NCI-H69 (cell line): ENCODE results near the gene PHF23.
"Not testable (repeated sequence)": the region's sequence is repeated elsewhere in the genome, so short reads cannot be mapped to it uniquely, and the experiment has no call there.

ENCODE experiments used
- DNase-seq: peaks from one replicate; lab custom pipeline; 2025; lab: John Stamatoyannopoulos, UW

Gene PHF23

GRCh38 chr17:7258731-7259554, 19.7 kb upstream of the PHF23 start:
- no peak for DNase-seq

- no peak for DNase-seq
Measured at GRCh38 chr17:7256766-7257456, 17.7 kb upstream of the PHF23 start.

DNA sequence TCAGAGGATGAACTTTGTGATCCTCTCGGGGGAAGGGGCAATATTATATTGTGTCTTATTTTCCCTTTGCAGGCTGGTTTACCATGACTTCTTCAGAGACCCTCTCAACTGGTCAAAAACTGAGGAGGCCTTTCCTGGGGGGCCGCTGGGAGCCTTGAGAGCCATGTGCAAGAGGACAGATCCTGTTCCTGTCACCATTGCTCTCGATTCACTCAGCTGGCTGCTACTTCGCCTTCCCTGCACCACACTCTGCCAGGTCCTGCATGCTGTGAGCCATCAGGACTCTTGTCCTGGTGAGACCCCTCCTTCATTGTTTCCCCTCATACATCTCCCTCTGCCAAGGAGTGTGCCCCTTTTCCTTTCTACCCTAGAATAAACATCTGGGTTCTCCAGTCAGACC, 15.3 kb upstream of the PHF23 start:
- DNase-seq, result no peak

GRCh38 chr17:7253082-7253481, 13.8 kb upstream of the PHF23 start:
- DNase-seq, result no peak

- peak; percentile 91 for DNase-seq
Measured at GRCh38 chr17:7252176-7253043, 13.2 kb upstream of the PHF23 start, which contains the start of gene ELP5. Gene ELP5, plus strand, starts transcription at chr17:7252215. Its CDS starts 336 bp downstream, at chr17:7252551.

DNA sequence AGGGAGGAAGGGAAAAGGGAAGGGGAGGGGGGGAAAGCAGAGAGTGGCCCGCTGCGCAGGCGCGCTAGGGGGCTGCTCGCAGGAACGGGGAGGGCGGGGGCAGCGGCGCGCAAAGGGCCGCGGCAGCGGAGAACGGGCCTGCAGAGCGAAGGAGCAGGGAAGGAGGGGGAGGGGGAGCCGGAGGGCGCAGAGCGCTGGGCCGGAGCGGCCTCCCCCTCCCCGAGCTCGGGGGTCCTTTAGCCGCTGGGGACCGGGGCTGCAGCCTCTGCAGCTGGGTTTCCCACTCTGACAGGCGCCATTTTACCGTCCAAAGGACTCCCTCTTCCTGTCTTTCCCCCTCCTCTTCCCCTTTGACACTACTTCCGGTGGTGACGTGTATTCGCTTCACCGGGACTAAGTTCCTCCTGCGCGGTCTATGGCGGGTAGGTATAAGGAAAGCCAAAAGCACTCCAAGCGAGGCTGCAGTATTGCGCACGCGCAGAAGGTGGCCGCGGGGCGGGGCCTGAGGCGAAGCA, 12.5 kb upstream of the PHF23 start, which contains the start of gene CTDNEP1:
Gene CTDNEP1 (minus strand): TSS at position 74 of the 515 bp plus-strand sequence. CDS start 438 bp downstream, outside the sequence.
- DNase-seq, result peak; percentile 97

- DNase-seq, result no peak
Measured at GRCh38 chr17:7250695-7251627, 11.7 kb upstream of the PHF23 start.

GRCh38 chr17:7249830-7250229, 10.6 kb upstream of the PHF23 start:
- DNase-seq, result no peak

DNA sequence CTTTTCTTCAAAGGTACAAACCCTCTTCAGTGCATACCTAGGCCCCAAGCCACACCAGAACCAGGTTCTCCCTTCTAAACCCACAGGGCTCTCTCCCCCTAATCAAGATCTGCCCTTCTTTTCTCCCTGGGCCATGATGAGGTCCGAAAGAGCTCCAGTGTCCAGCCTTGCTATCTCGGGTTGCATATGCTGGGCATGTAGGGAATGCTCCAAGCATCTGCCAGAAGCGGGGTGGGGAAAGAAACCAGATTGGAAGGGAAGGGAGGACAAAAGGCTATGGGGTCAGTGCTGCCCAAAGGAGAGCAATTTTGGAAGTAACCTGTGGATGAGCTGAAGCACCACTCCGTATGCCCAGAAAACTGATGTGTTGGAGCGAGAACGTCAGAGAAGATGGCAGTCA, 10.0 kb upstream of the PHF23 start:
- no peak for DNase-seq

DNA sequence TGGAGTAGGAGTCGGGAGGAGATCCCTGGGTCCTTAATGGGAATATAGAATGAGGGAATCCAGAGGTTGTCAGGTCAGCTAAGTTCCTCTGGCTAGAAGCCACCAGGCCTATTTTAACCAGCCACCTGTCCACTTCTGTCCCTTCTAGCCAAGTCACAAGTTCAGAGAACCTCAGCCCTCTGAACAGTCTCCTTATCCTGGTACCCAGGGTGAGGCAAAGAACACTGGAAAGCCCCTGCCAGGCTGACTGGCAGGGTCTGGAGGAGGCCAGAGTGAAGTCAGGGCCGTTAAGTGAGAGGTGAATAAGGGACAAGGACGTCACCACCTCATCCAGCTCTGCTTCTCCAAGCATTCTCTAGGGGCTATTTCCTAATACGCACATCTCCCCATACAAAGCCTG, 9.5 kb upstream of the PHF23 start:
- DNase-seq, result no peak

GRCh38 chr17:7246779-7247178, 7.5 kb upstream of the PHF23 start:
- no peak for DNase-seq

- DNase-seq, result not testable (repeated sequence)
Measured at GRCh38 chr17:7243838-7244237, 4.6 kb upstream of the PHF23 start.

- no peak for DNase-seq
Measured at GRCh38 chr17:7243453-7243729, 4.1 kb upstream of the PHF23 start.

DNA sequence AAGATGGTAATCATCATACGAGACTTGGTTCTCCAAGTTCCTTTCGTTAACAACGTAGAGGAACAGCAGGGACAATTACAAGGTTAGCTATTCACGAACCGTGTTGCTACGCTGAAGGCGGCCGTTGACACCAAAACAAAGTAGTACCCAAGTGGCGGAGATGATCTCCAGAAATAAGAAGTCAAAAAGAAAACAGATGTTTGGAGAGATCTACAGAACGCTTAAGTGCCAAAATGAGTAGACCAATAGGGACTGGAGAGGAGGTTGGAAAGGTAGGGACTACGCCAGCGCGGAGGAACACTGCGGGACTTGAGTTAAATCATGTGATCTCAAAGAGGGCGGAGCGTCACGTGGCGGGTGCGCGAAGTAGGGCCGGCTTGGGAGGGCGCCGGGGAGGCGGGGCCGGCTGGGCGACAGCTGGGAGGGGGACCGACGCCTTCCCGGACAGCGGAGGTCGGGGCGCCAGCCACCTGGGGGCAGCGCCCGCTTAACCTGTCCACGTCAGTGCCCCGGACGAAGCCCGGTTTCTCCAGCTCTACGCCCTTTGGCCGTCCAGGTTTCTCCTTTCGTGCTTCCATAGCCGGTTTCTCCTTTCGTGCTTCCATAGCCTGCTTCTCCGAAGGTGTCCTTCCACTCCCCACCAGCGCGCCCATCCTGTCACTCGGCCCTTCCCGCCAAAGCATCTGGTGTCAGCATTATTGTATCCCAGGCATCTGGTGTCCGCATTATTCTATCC, 3.6 kb upstream of the PHF23 start:
- DNase-seq, result peak; percentile 95

DNA sequence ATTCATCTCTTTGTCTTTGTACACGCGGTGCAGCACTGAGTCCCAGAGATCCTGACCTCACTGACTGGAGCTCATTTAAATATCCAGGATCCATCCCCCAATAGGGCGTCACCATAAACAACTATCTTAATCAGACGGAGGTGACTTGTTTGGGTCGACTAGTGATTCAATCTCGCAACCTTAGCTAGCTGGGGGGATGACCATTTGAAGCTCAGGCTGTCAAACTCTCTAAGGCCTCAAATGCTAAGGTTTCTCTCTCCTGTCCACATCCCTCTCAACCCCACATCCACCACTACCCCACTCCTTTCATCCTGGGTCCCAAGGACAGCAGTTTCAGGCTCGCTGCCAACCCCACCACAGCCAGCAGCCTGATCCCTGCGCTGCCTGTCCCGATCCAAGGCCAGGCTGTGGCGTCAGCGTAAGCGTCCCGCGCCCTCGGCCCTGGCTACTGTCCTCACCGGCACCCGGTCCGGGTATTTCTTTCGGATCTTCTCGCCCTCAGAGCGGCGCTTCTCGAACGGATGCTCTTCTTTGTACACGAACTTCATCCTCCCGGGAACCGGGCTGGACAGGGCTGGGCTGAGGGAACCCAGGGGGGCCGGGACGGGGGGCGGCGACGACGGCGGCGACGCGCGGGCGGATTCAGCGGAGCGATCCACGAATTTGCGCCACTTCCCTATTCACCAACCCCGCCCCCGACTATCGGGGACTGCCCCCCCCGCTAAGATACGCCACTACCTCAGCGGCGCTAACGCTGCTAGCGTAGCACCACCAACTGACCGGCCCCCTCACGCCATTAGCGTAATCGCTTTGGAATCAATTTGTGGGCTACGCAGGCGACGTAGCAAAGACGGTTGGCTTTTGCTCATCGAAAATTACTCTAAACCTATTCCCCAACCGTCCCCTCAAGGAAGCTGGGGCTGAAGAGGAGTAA, 2.8 kb upstream of the PHF23 start, which contains the start of gene GABARAP:
Gene GABARAP (minus strand): TSS at position 667 of the 934 bp plus-strand sequence. CDS start 119 bp downstream, at position 548.
- peak; percentile 89 for DNase-seq

GRCh38 chr17:7241090-7241733, 2.0 kb upstream of the PHF23 start:
- DNase-seq, result peak; percentile 37

- DNase-seq, result no peak
Measured at GRCh38 chr17:7240375-7240774, 1.1 kb upstream of the PHF23 start.

DNA sequence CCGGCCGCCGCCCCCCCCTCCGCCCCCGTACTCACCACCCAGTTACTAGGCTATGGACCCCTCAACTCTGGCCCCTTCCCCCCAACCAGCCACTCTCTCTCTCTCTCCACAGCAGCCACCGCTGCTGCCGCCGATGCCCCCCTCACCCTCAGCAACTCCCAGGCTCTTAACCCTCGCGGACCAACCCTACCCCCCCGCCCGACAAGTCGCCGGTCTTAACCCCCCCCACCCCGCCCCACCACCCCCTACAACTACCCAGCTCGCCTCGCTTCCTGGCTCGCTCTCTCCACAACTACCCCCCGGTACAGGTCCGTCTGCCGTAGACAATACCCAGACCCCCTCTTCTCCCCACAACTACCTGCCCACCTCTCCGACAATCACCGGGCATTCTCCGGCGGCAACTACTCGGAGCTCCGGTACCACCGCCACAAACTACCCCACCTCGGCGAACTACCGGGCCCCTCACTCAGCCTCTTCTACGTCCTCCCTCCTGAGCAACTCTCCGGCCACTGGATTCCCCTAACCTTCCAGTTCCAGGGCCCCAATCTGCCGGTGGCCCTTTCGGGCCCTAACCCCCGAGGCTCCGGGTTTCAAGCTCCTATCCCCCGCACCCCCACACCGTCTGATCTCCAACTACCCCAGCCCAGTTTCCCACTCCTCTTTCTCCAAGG, 702 bp downstream of the PHF23 start:
- DNase-seq, result peak; percentile 52
